Panc1 (cell line): Measurements from ENCODE around the gene RNF220. TPM values are rescaled to one million over a fixed set of nuclear protein-coding genes. Genes with fewer than 3 reads are reported as not detected.

Source experiments
- ATAC-seq: fragments of 200-7000 bp; cut with Tn5 transposase; 2 replicates; pipeline ENCODE4 v1.9.1; 2020; ENCODE audit warnings: mild to moderate bottlenecking, moderate library complexity
- BruUV-seq: library from RNA; stranded (reverse); fragments of 400-500 nt; replicated peaks from 2 replicates; lab custom pipeline; 2021; lab: Mats Ljungman, UMichigan
- CTCF ChIA-PET: fragments of 300-600 bp; sonication (Branson Sonifier 250); formaldehyde crosslinking; loops from one replicate; lab custom pipeline; 2022; ENCODE audit warnings: antibody characterized with exemption; lab: Charles Lee
- POLR2A ChIA-PET: fragments of 300-600 bp; sonication (Branson Sonifier 250); formaldehyde crosslinking; loops from one replicate; lab custom pipeline; 2022; ENCODE audit warnings: antibody characterized with exemption; lab: Charles Lee
- DNase-seq: peaks from one replicate; pipeline ENCODE4 v3.0.0-alpha.2; 2010; ENCODE audit warnings: low read depth, low spot score
- H3K27ac ChIP-seq: 2 replicates; pipeline ENCODE4 v1.5.1; 2011; ENCODE audit warnings: mild to moderate bottlenecking, low read length, inconsistent platforms
- H3K27me3 ChIP-seq: fragments of 200-500 bp; sonication (Bioruptor generic); 2 replicates; pipeline ENCODE4 v1.6.0; 2014; ENCODE audit warnings: low read length, inconsistent platforms; ENCODE audit not compliant: control insufficient read depth, insufficient read depth
- H3K36me3 ChIP-seq: fragments of 200-500 bp; sonication (Bioruptor generic); 2 replicates; pipeline ENCODE4 v1.5.1; 2014; ENCODE audit warnings: inconsistent platforms, mild to moderate bottlenecking, low read length, moderate library complexity; ENCODE audit not compliant: control insufficient read depth, insufficient read depth
- H3K4me1 ChIP-seq: 2 replicates; pipeline ENCODE4 v1.5.1; 2011; ENCODE audit warnings: inconsistent platforms, mild to moderate bottlenecking, low read length, moderate library complexity; ENCODE audit not compliant: control insufficient read depth, insufficient read depth
- H3K4me3 ChIP-seq, 2 experiments: 2 replicates each; pipeline ENCODE4 v1.5.1; 2011 to 2012; ENCODE audit warnings: low read depth in 2 of 2, low read length in 2 of 2, mild to moderate bottlenecking in 2 of 2, inconsistent platforms in 1 of 2, moderate library complexity in 1 of 2
- H3K9me3 ChIP-seq: fragments of 200-500 bp; sonication (Bioruptor generic); 2 replicates; pipeline ENCODE4 v1.5.1; 2014; ENCODE audit warnings: low read depth, mild to moderate bottlenecking, inconsistent platforms, low read length, moderate library complexity; ENCODE audit not compliant: control insufficient read depth, insufficient read depth
- CTCF ChIP-seq: fragments of 450-650 bp; IDR thresholded peaks from 2 replicates; pipeline ENCODE4 v1.5.1; 2017; ENCODE audit warnings: mild to moderate bottlenecking
- POLR2AphosphoS5 ChIP-seq: IDR thresholded peaks from 2 replicates; pipeline ENCODE4 v1.6.1; 2012; ENCODE audit warnings: mild to moderate bottlenecking, low read depth, low read length, moderate library complexity
- REST ChIP-seq, 2 experiments: IDR thresholded peaks; 2 replicates each; pipeline ENCODE4 v1.6.1; 2011 to 2012; ENCODE audit warnings: low read depth in 2 of 2, control low read depth in 1 of 2, low read length in 1 of 2, mild to moderate bottlenecking in 1 of 2, moderate library complexity in 1 of 2; ENCODE audit not compliant: insufficient read depth in 1 of 2
- SIN3A ChIP-seq: IDR thresholded peaks from 2 replicates; pipeline ENCODE4 v1.6.1; 2012; ENCODE audit warnings: low read depth, mild to moderate bottlenecking, low read length, moderate library complexity, borderline replicate concordance; ENCODE audit not compliant: insufficient read depth
- TCF7L2 ChIP-seq: IDR thresholded peaks from 2 replicates; pipeline ENCODE4 v1.6.1; 2011; ENCODE audit warnings: mild to moderate bottlenecking, low read depth, low read length, inconsistent platforms
- in situ Hi-C: cut with HindIII; loops from 2 replicates; pipeline ENCODE4 v1.10.0; 2016; ENCODE audit warnings: low sequenced_read_pairs, low pct_unique_long_range_greater_than_20kb
- intact Hi-C: fragments of 100-400 bp; cut with micrococcal nuclease; formaldehyde crosslinking; loops from one replicate; pipeline ENCODE4 v1.10.0; 2022; ENCODE audit not compliant: unreplicated experiment
- total RNA-seq: library from RNA; stranded (reverse); gene quantifications from one replicate; pipeline ENCODE4 v1.2.1, GENCODE V29; 2021; ENCODE audit not compliant: unreplicated experiment

The RNF220 gene
- total RNA-seq, 1 experiment from 2014 or later = 64.9 TPM

- ATAC-seq (no peak), DNase-seq (no peak)
- TF ChIP-seq REST (IDR thresholded peaks at IDR 0.05; ENCODE audit: insufficient read depth in 1 of 2, low read depth in 2 of 2, low read length in 1 of 2) (no peak), TCF7L2 (no peak), SIN3A (no peak), CTCF (no peak), POLR2AphosphoS5 (no peak)
- ChIA-PET POLR2A (interaction anchor here (0.7 to 1.0 kb wide), 2 partner anchors 9 to 21 kb away, joined by 5 to 10 read pairs; no protein-coding TSS in a partner anchor), CTCF (no interaction called here)
- in situ Hi-C loops (no loop called here), intact Hi-C loops (no loop called here)
- Histone ChIP-seq H3K27me3 (no peaks in the 10 kb centered on the region), H3K27ac (peak overlapping the region; percentile 85), H3K4me3 (peak overlapping the region; percentile 48 to 88), H3K4me1 (peaks cover 6% of the 10 kb centered on the region), H3K36me3 (peaks cover 7% of the 10 kb centered on the region), H3K9me3 (no peaks in the 10 kb centered on the region)
- BruUV-seq = no TSS peak
These were observed 227.5 kb downstream of the RNF220 start for GRCh38 chr1:44632598-44632997.

GRCh38 chr1:44634606-44635189 lies 229.6 kb downstream of the RNF220 start:
- no peak for ATAC-seq
- H3K9me3 ChIP-seq = no peaks in the 10 kb centered on the region
- no peak overlapping the region for H3K4me3 ChIP-seq
- in situ Hi-C loops (no loop called here), intact Hi-C loops (no loop called here)
- no peak for DNase-seq
- peaks cover 11% of the 10 kb centered on the region for H3K36me3 ChIP-seq
- BruUV-seq = no TSS peak
- ChIA-PET POLR2A (no interaction called here), CTCF (interaction anchor here (0.6 kb wide), 1 partner anchor 26 kb away, joined by 5 read pairs; no protein-coding TSS in a partner anchor)
- H3K27me3 ChIP-seq = no peaks in the 10 kb centered on the region
- no peak for TF ChIP-seq TCF7L2
- no peak for TF ChIP-seq POLR2AphosphoS5
- no peak for TF ChIP-seq CTCF
- no peak for TF ChIP-seq SIN3A
- TF ChIP-seq REST (IDR thresholded peaks at IDR 0.05; ENCODE audit: insufficient read depth in 1 of 2, low read depth in 2 of 2, low read length in 1 of 2) = no peak
- H3K4me1 ChIP-seq = peaks cover 6% of the 10 kb centered on the region
- no peak overlapping the region for H3K27ac ChIP-seq
